SU-DHL-6 (cell line): Measurements from ENCODE around the gene IBA57.

Source experiments
- H2AFZ ChIP-seq: fragments of 200-600 bp; sonication (generic); 2 replicates; pipeline ENCODE4 v1.6.1; 2014; ENCODE audit warnings: low read depth, mild to moderate bottlenecking, moderate library complexity, mixed read lengths, antibody characterized with exemption, low read length; ENCODE audit not compliant: severe bottlenecking
- H3F3A ChIP-seq: fragments of 200-600 bp; shearing (Covaris generic); 2 replicates; pipeline ENCODE4 v1.6.0; 2016; ENCODE audit warnings: antibody characterized with exemption, mild to moderate bottlenecking; ENCODE audit not compliant: insufficient read depth
- H3K27ac ChIP-seq: fragments of 200-600 bp; sonication (generic); 2 replicates; pipeline ENCODE4 v1.5.1; 2016; ENCODE audit warnings: low read depth, mild to moderate bottlenecking, low read length, moderate library complexity, mixed read lengths
- H3K27me3 ChIP-seq: fragments of 200-600 bp; sonication (generic), shearing (Covaris generic); 2 replicates; pipeline ENCODE4 v1.6.0; 2014; ENCODE audit warnings: mild to moderate bottlenecking, low read length
- H3K36me3 ChIP-seq: fragments of 200-600 bp; sonication (generic); 2 replicates; pipeline ENCODE4 v1.6.1; 2014; ENCODE audit warnings: mild to moderate bottlenecking, low read length, mixed read lengths
- H3K4me2 ChIP-seq: fragments of 300-600, 200-600 bp; shearing (Covaris generic), sonication (generic); 2 replicates; pipeline ENCODE4 v1.6.0; 2014; ENCODE audit warnings: low read length, low read depth, mild to moderate bottlenecking; ENCODE audit not compliant: poor library complexity, severe bottlenecking
- H3K4me3 ChIP-seq: fragments of 200-600 bp; sonication (generic); 2 replicates; pipeline ENCODE4 v1.5.1; 2014; ENCODE audit warnings: antibody characterized with exemption, low read length, mild to moderate bottlenecking, mixed read lengths; ENCODE audit not compliant: insufficient read depth, poor library complexity, severe bottlenecking
- H3K79me2 ChIP-seq: fragments of 200-600 bp; sonication (generic); 2 replicates; pipeline ENCODE4 v1.6.1; 2014; ENCODE audit warnings: mild to moderate bottlenecking, low read length, moderate library complexity; ENCODE audit not compliant: insufficient read depth
- H3K9ac ChIP-seq: fragments of 200-600 bp; sonication (generic); 2 replicates; pipeline ENCODE4 v1.7.0; 2014; ENCODE audit warnings: mild to moderate bottlenecking, low read length
- H3K9me2 ChIP-seq: fragments of 200-600 bp; sonication (generic); replicated peaks from 2 replicates; pipeline ENCODE4 v1.6.1; 2014; ENCODE audit warnings: low read length; ENCODE audit not compliant: insufficient read depth
- H3K9me3 ChIP-seq: fragments of 200-600 bp; sonication (generic); 2 replicates; pipeline ENCODE4 v1.6.1; 2014; ENCODE audit warnings: low read length, mixed read lengths; ENCODE audit not compliant: insufficient read depth
- H4K20me1 ChIP-seq: fragments of 200-600 bp; sonication (generic); 2 replicates; pipeline ENCODE4 v1.6.1; 2014; ENCODE audit warnings: low read depth, mild to moderate bottlenecking, antibody characterized with exemption, low read length, moderate library complexity, mixed read lengths
- EZH2phosphoT487 ChIP-seq: fragments of 200-600 bp; sonication (generic), shearing (Covaris generic); conservative IDR thresholded peaks from 2 replicates; pipeline ENCODE4 v1.6.1; 2018; ENCODE audit warnings: mild to moderate bottlenecking, antibody characterized with exemption, low read length, moderate library complexity, mixed read lengths
- TF ChIP-seq, protein P1 (sequence below): fragments of 200-600 bp; sonication (generic); IDR thresholded peaks from one replicate; pipeline ENCODE4 v1.5.1; 2017; ENCODE audit warnings: antibody characterized with exemption, mild to moderate bottlenecking, low read length, moderate library complexity; ENCODE audit not compliant: insufficient read depth, poor library complexity, severe bottlenecking

IBA57 gene

DNA sequence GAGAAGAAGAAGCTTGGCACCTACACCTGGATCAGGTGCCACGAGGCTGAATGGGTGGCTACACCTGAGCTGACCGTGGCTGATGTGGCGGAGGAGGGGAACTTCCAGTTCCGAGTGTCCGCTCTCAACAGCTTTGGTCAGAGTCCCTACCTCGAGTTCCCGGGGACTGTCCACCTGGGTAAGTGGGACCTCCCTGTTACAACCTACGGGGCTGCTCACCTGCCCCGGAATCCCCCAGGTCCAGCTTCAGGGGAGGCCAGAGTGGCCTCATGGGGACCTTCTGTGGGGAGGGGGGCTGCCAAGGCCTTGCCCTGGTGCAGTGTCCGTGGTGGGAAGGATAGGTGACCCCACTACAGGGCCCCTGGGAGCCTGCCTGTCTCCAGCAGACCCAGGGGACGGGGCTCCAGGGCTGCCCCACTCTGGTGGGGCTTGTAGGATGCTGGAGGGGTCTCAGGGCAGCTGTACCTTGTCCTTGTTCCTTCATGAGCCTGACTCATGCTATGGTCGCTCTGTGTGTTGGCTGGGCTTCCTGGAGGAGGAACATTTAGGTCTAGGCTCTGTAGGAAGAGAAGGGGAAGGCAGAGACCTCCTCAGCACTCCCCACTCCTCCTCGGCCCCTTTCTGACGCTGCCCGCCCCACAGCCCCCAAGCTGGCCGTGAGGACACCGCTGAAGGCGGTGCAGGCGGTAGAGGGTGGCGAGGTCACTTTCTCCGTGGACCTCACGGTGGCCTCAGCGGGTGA lies 49.5 kb downstream of the IBA57 start:
- Histone ChIP-seq H3K9me3 (no peaks in the 10 kb centered on the region), H3K79me2 (no peaks in the 10 kb centered on the region), H3K36me3 (no peaks in the 10 kb centered on the region), H3K9me2 (no peaks in the 10 kb centered on the region), H3F3A (no peaks in the 10 kb centered on the region), H3K4me3 (no peak overlapping the region), H3K27ac (no peak overlapping the region), H4K20me1 (no peaks in the 10 kb centered on the region), H3K4me2 (no peak overlapping the region), H3K9ac (no peak overlapping the region), H2AFZ (no peak overlapping the region), H3K27me3 (no peaks in the 10 kb centered on the region)
- TF ChIP-seq, protein P1, sequence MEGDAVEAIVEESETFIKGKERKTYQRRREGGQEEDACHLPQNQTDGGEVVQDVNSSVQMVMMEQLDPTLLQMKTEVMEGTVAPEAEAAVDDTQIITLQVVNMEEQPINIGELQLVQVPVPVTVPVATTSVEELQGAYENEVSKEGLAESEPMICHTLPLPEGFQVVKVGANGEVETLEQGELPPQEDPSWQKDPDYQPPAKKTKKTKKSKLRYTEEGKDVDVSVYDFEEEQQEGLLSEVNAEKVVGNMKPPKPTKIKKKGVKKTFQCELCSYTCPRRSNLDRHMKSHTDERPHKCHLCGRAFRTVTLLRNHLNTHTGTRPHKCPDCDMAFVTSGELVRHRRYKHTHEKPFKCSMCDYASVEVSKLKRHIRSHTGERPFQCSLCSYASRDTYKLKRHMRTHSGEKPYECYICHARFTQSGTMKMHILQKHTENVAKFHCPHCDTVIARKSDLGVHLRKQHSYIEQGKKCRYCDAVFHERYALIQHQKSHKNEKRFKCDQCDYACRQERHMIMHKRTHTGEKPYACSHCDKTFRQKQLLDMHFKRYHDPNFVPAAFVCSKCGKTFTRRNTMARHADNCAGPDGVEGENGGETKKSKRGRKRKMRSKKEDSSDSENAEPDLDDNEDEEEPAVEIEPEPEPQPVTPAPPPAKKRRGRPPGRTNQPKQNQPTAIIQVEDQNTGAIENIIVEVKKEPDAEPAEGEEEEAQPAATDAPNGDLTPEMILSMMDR: no peak
- no peak for TF ChIP-seq EZH2phosphoT487

DNA sequence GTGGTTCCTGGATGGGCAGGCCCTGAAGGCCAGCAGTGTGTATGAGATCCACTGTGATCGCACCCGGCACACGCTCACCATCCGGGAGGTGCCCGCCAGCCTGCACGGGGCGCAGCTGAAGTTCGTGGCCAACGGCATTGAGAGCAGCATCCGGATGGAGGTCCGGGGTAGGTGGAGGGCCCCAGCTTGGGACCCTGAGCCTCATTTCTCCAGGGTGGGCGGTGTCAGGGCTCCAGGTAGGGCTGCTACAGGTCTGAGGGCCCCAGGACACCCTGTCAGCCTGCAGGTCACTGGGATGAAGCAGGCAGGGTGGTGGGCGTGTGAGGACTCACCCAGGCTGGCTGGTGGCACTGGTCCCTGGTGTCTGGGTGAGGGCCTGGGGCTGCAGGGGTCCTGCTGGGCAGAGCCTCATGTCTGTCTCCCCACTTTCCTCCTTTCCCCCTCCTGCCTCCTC lies 50.1 kb downstream of the IBA57 start:
- Histone ChIP-seq H3K9me3 (no peaks in the 10 kb centered on the region), H3K79me2 (no peaks in the 10 kb centered on the region), H4K20me1 (no peaks in the 10 kb centered on the region), H3F3A (no peaks in the 10 kb centered on the region), H2AFZ (no peak overlapping the region), H3K9me2 (no peaks in the 10 kb centered on the region), H3K4me2 (no peak overlapping the region), H3K9ac (no peak overlapping the region), H3K4me3 (no peak overlapping the region), H3K27me3 (no peaks in the 10 kb centered on the region), H3K27ac (no peak overlapping the region), H3K36me3 (no peaks in the 10 kb centered on the region)
- TF ChIP-seq, protein P1: no peak
- TF ChIP-seq EZH2phosphoT487: no peak

DNA sequence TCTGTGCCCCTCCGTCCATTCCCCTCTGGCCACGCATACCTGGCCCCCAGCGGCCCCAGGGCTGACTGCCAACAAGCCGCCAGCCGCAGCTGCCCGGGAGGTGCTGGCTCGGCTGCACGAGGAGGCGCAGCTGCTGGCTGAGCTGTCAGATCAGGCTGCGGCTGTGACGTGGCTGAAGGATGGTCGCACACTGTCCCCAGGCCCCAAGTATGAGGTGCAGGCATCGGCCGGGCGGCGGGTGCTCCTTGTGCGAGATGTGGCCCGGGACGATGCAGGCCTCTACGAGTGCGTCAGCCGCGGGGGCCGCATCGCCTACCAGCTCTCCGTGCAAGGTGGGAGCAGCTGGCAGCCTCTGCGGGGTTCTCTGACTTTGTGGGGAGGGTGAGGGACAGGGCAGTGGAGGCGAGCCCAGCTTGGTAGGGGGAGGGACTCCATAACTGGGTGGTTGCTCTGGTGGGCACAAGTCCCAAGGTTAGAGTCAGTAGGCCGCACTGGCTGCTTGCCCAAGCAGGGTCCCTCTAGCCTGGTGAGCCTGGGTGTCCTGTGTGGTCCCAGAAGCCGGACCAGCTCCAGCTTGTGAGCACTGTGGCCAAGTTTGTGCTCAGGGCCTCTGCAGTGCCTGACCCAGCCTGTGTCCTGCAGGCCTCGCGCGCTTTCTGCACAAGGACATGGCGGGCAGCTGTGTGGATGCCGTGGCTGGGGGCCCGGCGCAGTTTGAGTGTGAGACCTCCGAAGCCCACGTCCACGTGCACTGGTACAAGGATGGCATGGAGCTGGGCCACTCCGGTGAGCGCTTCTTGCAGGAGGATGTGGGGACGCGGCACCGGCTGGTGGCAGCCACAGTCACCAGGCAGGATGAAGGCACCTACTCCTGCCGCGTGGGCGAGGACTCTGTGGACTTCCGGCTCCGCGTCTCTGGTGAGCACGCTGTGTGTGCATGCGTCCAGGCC lies 51.0 kb downstream of the IBA57 start:
- no peaks in the 10 kb centered on the region for H3K27me3 ChIP-seq
- H4K20me1 ChIP-seq: no peaks in the 10 kb centered on the region
- H3K9me2 ChIP-seq: no peaks in the 10 kb centered on the region
- H3K9me3 ChIP-seq: no peaks in the 10 kb centered on the region
- no peak overlapping the region for H3K27ac ChIP-seq
- H3K36me3 ChIP-seq: no peaks in the 10 kb centered on the region
- TF ChIP-seq, protein P1: no peak
- no peak for TF ChIP-seq EZH2phosphoT487
- no peaks in the 10 kb centered on the region for H3K79me2 ChIP-seq
- no peak overlapping the region for H2AFZ ChIP-seq
- H3F3A ChIP-seq: no peaks in the 10 kb centered on the region
- no peak overlapping the region for H3K9ac ChIP-seq
- no peak overlapping the region for H3K4me3 ChIP-seq
- no peak overlapping the region for H3K4me2 ChIP-seq
